SW 1271 (cell line): Measurements from ENCODE around the gene RBPJL.
"Not testable (repeated sequence)": the region's sequence is repeated elsewhere in the genome, so short reads cannot be mapped to it uniquely, and the experiment has no call there.

Source experiments
- DNase-seq, 2 experiments: peaks; one replicate each; lab custom pipeline; 2025; lab: John Stamatoyannopoulos, UW

RBPJL gene

GRCh38 chr20:45342855-45343531, 36.4 kb downstream of the RBPJL start:
- no peak for DNase-seq

DNA sequence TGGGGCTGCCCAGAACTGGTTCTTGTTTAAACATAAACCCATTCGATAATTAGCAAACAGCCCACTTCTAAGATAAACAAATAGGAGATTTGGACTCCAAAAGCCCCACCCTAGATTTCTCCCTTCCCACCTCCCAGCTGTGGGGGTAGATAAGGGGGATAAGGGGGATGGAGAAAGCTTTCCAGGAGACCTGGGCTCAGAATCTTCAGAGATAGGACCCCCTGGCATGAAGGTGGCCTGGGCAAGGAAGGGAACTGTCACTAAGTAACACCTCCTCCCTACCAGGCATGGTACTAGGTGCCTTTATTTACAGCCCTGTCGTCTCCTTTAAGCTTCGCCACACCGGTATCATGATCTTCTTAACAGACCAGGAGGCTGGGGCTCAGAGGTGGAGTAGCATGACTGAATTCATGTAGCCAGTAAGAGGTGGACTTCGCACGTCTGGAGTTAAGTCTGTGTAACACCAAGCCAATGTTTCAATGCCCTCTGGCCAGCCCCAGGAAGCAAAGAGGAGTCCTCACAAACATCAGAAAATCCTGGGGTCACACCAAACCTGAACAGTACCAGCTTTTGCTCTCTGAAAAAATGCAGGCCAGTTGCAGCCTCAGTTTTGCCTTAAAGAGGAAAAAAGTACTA, 37.0 kb downstream of the RBPJL start:
- DNase-seq: no peak

DNA sequence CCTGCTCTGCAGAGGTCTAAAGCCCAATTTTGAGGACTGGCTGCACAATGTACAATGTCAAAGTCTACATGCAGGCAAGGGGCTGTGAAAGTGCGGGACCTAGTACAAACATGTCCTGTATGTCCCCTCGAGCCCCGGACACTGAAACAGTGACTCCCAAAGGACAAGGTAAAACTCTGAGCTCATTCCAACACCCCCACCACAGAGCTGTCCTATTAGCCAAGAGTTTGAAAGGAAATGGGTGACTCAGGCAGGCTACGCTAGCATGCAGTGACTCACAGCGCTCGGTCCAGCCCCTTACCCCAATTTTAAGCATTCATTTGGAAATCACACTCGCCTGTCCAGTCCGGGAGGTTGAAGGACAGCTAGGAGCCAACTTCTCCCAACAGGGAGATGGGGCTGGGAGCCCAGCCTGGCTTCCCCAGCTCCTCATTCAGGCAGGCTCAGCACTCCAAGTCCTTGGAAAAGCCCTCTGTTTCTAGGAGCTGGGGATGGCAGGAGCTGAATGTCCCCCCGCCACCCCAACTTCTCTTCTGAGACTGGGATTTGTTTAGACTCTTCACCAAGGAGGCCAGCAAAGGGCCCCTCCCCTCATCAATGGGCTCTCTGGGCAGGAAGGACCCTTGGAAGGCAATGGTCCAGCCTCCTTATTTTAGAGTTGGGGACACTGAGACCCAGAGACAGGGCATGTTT, 37.7 kb downstream of the RBPJL start:
- peak; percentile 71 to 88 for DNase-seq

DNA sequence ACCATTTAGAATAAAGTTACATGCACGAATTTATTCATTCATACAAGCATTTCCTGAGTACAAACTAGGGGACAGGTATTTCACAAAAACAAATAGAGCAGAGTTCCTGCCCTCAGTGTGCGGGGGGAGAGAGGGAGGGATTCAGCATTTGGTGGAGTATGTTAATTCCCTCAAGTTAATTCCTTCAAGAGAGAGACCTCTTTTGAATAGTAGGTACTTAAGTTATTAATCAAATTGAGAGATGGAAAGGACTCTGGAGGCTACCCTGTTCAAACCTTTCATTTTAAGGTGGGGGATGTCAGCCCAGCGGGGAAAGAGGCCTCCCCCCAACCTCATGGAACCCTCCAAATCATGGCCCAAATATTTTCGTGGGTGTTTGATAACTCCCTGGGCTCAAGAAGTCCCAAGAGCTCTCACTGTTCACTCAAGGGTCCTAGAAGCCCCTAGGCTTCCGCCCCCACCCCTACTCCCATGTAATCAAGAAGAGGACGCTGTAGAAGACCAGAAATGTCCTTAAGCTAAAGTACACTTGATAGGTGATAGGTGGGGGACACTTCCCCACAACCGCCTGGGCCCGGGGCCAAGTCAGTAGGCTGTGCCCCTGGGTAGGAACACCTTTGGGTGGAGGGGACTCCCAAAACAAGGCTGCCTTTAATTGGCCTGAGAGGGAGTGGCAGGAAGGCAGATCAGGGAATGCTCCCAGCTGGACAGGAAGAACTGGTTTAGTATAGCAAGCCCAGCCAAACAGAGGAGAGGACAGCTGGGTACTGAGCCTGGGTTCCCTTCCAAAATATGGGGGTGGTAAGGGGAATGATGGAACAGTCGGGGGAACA, 38.7 kb downstream of the RBPJL start:
- peak in 1 of 2 experiments; percentile 11 for DNase-seq

DNA sequence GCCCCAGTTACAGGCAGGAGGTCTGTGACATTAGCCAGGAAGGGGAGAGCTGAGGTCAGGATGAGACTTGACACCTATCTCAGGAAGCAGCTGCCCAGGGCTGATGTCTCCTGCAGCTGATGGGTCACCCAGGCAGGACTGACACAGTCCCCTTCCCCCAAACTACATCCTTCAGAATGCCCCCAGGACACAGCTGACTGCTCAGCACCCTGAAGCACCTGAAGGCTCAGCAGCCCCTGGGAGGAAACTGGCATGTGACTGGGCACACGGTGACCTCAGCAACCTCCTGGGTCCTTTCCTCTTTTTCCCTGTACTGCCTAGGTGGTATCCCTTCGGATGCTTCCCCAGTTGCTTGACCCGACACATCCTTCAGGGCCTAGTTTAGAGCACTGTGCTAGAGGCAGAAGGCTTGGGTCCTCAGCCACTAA, 39.7 kb downstream of the RBPJL start:
- no peak for DNase-seq

DNA sequence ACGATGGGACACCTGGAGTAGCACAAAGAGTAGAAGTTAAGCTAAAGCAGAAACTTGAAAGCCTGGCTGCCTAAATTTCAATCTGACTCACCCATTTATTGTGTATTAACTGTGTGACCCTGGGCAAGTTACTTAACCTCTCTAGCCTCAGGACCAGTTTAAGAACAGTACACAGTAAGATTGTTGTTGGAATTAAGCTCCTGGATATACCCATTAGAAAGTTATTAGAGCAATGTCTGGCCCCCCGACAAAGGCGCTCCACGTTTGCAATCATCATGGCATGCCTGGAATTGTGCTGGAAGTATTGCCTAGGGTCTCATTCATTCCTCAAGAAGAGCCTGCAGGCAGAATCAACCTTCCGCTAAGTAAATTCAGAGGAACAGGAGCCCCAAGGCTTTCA, 40.2 kb downstream of the RBPJL start:
- no peak for DNase-seq

GRCh38 chr20:45347297-45347935, 40.8 kb downstream of the RBPJL start:
- DNase-seq: no peak

- peak in 1 of 2 experiments; percentile 61 for DNase-seq
These were observed 41.5 kb downstream of the RBPJL start, which contains the start of gene SDC4 for GRCh38 chr20:45347936-45348778. Gene SDC4, minus strand, starts transcription at chr20:45348424. Its CDS starts 40 bp downstream, at chr20:45348384.

- DNase-seq: no peak
These were observed 43.6 kb downstream of the RBPJL start for GRCh38 chr20:45350217-45350616.

DNA sequence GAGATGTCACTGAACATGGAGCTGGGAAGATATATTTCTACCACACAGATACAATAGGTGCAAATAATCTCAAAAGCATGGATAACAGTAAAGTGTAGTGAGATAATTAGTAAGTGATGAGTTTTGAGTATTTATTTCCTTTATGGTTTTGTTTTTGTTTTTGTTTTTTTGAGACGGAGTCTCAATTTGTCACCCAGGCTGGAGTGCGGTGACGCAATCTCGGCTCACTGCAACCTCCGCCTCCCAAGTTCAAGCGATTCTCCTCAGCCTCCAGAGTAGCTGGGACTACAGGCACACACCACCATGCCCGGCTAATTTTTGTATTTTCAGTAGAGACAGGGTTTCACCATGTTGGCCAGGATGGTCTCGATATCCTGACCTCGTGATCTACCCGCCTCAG, 44.2 kb downstream of the RBPJL start:
- not testable (repeated sequence) for DNase-seq

GRCh38 chr20:45352729-45353128, 46.1 kb downstream of the RBPJL start:
- DNase-seq: no peak

DNA sequence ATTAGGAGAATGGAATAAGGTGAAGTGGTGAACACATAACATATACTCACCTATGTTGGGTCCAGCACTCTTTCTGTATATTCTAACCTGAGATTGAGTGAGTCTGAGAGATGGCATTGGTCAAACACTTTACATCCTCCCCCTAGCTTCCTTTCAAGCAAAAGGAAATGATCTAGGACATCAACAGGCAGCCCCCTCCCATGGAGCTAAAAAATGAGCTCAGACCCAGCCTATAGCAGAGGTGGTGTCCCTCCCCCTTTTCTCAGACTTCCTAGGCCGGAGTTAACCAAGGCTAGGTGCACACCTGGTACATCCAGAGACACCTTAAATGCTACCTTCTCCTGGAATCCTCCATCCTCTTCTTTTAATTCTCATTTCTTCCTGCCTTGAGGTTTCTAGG, 47.1 kb downstream of the RBPJL start:
- DNase-seq: no peak

- no peak for DNase-seq
These were observed 48.0 kb downstream of the RBPJL start for GRCh38 chr20:45354423-45355208.

DNA sequence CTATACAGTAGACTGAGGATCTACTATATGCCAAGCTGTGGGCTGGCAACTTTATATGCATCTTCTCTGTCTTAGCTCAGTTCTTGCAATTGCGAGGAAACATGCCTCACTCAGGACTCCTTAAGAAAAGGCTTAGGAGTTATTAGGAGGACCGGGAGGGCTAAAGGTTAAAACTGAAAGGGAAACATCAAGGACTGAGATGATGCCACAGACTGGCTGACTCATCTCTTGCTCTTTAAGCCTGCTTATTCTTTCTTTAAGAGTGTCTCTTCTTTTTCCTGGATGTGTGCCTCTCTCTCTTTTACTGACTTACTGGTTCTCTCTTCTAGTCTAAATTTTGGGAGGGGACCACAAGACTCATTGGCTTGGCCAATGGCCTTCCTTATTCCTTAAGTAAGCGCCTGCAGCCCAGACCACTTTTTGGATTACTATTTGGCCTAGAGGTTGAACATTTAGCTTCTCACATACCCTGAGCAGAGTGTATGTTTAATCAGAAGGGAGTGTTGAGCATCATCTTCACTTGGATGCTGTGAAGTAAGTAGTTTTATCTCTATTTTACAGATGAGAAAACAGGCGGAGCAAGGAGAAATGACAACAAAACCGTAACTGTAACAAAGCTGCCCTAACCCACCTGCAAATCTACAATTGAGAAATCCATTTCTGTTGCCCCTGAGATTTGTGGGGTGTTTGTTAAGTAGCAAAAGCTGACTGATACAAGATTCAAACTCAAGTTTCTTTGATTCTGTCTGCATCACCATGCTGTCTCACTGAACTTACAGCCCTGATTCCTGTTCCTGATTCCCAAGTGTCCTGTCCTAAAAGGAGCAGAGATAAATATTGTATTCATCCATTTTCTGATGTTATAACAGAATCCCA, 48.8 kb downstream of the RBPJL start:
- DNase-seq: no peak

DNA sequence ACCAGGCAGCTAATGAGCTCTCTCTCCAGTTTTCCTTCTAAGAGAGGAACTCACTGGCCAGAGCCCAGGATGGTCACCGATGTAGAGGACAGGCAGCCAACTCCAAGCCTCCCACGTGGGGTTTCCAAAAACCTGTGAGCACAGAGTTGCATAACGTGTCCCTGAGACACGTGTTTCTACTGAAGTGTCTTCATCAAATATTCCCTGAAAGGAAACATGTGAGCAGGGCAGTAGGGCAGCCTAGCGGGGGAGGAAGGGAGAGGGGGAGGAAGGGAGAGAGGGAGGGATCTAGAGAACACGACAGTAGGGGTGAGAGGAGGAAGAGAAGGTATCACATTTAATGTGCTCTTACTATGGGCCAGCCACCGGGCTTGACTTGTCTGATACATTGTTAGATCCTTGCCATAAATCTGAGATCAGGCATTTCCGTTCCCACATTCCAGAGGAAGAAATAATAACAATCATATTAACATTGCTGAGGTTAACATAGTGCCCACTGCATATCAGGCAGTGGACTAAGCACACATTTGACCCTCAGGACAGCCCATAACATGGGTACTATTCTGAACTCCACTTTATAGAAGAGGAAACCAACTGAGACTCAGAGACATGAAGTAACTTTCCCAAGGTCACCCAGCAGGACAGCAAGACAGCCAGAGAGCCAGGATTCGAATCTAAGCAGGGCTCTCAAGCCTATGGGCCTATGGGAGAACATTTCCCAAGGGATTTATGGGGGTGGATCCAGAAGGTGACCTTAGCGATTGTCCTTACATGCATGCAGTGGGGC, 51.8 kb downstream of the RBPJL start:
- no peak for DNase-seq

DNA sequence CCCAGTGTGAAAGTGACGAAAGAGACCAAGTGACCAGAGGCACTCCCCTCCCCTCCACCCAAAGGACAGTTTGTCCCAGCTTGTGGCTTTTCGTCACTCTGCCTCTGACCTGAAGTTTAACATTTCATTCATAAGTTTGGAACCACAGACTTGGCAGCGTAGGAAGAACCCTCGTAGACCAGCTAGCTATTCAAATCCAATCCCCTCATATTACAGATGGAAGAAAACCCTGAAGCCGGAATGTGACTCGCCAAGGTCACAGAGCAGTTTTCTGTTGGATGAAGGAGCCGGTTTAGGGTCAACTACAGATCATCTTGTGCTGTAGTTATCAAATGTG, 52.4 kb downstream of the RBPJL start:
- no peak for DNase-seq

DNA sequence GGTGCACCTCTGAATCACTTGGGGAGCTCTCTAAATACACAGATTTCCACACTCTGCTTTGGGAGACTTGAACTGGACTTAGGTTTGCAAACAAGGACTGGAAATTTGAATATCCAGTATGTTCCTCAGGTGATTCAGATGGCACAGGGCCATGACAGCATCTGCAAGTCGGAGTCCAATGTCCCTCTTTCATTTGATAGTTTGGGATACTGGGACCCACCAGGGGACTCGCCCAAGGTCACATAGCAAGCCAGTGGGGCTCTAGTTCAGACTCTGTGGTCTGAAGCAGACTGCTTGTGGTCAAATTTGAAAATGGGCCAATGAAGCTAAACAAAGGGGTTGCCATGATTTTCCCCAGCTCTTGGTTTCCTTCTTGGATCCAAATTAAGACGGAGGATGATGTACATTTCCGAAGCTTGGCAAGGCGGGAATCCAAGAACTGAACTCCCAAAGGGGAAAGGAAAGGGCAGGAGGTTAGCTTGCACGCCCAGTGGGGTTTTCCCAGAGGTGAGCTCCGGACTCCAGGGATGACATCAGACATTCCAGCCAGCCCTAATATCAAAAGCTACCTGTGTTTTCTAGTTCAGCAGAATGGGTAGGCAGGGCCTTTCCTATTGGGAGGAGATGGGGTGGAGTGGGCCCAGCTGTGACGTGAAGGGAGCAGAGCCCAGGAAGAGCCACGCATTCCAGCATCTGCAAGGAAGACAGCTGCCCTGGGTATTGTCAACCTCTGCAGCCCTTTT, 52.9 kb downstream of the RBPJL start:
- DNase-seq: no peak

GRCh38 chr20:45361793-45362192, 55.2 kb downstream of the RBPJL start:
- DNase-seq: no peak
